ENCODE measurements around the gene CETN1.

The CETN1 gene

DNA sequence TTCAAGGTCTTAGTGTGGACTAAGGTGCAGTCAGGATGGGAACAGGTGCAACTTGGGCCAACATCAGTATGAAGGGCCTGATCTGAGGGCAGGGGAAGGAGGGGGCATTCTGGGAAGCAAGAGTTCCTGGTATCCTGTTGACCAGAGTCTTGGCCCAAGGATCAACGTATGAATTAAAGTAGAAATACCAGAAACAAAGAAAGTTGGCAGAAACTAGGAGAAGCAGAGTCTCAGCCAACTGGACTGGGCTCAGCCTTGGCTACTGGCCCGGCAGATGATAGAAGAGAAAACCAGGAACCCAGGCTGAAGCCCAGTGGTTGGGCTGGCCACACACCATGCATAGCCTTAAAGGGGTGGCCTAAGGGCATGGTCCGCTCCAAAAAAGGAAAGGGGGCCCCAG is 2.3 kb downstream of the CETN1 start:
- no peak overlapping the region for H3K27ac ChIP-seq (ENCODE audit: extremely low read depth, low read depth, low read length)
- H3K4me1 ChIP-seq (ENCODE audit: control insufficient read depth, insufficient read depth, low read length), result no peaks in the 10 kb centered on the region
- TF ChIP-seq BCL11A (tag by site-specific recombination; IDR thresholded peaks at IDR 0.05; ENCODE audit: low read depth) (no peak), ZNF585B (tag by site-specific recombination; IDR thresholded peaks at IDR 0.05) (no peak), ZNF362 (tag by site-specific recombination; IDR thresholded peaks at IDR 0.05) (no peak), SP2 (tag by site-specific recombination; IDR thresholded peaks at IDR 0.05) (no peak), KLF16 (tag by site-specific recombination; IDR thresholded peaks at IDR 0.05) (no peak), ZNF521 (tag by site-specific recombination; IDR thresholded peaks at IDR 0.05) (no peak)
- H3K9me3 ChIP-seq (ENCODE audit: control insufficient read depth, insufficient read depth, low read depth, low read length), result no peaks in the 10 kb centered on the region
- no peak overlapping the region for H3K4me3 ChIP-seq (ENCODE audit: low read depth, low read length)
- CTCF ChIA-PET, result interaction anchor here (1.4 kb wide), 1 partner anchor 86 kb away, joined by 3 read pairs; no protein-coding TSS in a partner anchor
- POLR2A ChIA-PET, result no interaction called here
- H3K36me3 ChIP-seq (ENCODE audit: control insufficient read depth in 2 of 2, insufficient read depth in 1 of 2, low read length in 2 of 2), result no peaks in the 10 kb centered on the region

GRCh38 chr18:595068-595467 is 14.9 kb downstream of the CETN1 start:
- H3K36me3 ChIP-seq (ENCODE audit: control insufficient read depth in 2 of 2, insufficient read depth in 1 of 2, low read length in 2 of 2), result no peaks in the 10 kb centered on the region
- H3K27ac ChIP-seq (ENCODE audit: extremely low read depth, low read depth, low read length), result no peak overlapping the region
- H3K4me1 ChIP-seq (ENCODE audit: control insufficient read depth, insufficient read depth, low read length), result peaks cover 8% of the 10 kb centered on the region
- ChIA-PET POLR2A (no interaction called here), CTCF (interaction anchor here (1.3 to 2.0 kb wide), 2 partner anchors 96 to 235 kb away, joined by 3 to 5 read pairs; no protein-coding TSS in a partner anchor)
- no peak overlapping the region for H3K4me3 ChIP-seq (ENCODE audit: low read depth, low read length)
- TF ChIP-seq, protein P1, sequence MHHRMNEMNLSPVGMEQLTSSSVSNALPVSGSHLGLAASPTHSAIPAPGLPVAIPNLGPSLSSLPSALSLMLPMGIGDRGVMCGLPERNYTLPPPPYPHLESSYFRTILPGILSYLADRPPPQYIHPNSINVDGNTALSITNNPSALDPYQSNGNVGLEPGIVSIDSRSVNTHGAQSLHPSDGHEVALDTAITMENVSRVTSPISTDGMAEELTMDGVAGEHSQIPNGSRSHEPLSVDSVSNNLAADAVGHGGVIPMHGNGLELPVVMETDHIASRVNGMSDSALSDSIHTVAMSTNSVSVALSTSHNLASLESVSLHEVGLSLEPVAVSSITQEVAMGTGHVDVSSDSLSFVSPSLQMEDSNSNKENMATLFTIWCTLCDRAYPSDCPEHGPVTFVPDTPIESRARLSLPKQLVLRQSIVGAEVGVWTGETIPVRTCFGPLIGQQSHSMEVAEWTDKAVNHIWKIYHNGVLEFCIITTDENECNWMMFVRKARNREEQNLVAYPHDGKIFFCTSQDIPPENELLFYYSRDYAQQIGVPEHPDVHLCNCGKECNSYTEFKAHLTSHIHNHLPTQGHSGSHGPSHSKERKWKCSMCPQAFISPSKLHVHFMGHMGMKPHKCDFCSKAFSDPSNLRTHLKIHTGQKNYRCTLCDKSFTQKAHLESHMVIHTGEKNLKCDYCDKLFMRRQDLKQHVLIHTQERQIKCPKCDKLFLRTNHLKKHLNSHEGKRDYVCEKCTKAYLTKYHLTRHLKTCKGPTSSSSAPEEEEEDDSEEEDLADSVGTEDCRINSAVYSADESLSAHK (tag by site-specific recombination; IDR thresholded peaks at IDR 0.05), result no peak
- TF ChIP-seq, protein P2, sequence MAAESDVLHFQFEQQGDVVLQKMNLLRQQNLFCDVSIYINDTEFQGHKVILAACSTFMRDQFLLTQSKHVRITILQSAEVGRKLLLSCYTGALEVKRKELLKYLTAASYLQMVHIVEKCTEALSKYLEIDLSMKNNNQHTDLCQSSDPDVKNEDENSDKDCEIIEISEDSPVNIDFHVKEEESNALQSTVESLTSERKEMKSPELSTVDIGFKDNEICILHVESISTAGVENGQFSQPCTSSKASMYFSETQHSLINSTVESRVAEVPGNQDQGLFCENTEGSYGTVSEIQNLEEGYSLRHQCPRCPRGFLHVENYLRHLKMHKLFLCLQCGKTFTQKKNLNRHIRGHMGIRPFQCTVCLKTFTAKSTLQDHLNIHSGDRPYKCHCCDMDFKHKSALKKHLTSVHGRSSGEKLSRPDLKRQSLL (tag by site-specific recombination; IDR thresholded peaks at IDR 0.05), result no peak
- no peaks in the 10 kb centered on the region for H3K9me3 ChIP-seq (ENCODE audit: control insufficient read depth, insufficient read depth, low read depth, low read length)

GRCh38 chr18:595571-595970 is 15.4 kb downstream of the CETN1 start:
- CTCF ChIA-PET, result interaction anchor here (1.3 to 2.0 kb wide), 2 partner anchors 96 to 235 kb away, joined by 3 to 5 read pairs; no protein-coding TSS in a partner anchor
- POLR2A ChIA-PET, result no interaction called here
- Histone ChIP-seq H3K4me1 (ENCODE audit: control insufficient read depth, insufficient read depth, low read length) (peaks cover 13% of the 10 kb centered on the region), H3K9me3 (ENCODE audit: control insufficient read depth, insufficient read depth, low read depth, low read length) (no peaks in the 10 kb centered on the region), H3K4me3 (ENCODE audit: low read depth, low read length) (no peak overlapping the region), H3K27ac (ENCODE audit: extremely low read depth, low read depth, low read length) (no peak overlapping the region), H3K36me3 (ENCODE audit: control insufficient read depth in 2 of 2, insufficient read depth in 1 of 2, low read length in 2 of 2) (no peaks in the 10 kb centered on the region)
- TF ChIP-seq ZNF658 (tag by site-specific recombination; IDR thresholded peaks at IDR 0.05), result no peak
- no peak for TF ChIP-seq ZNF776 (tag by site-specific recombination; IDR thresholded peaks at IDR 0.05; ENCODE audit: borderline replicate concordance)
- no peak for TF ChIP-seq ZFP69B (tag by site-specific recombination; IDR thresholded peaks at IDR 0.05)
- TF ChIP-seq, protein P3, sequence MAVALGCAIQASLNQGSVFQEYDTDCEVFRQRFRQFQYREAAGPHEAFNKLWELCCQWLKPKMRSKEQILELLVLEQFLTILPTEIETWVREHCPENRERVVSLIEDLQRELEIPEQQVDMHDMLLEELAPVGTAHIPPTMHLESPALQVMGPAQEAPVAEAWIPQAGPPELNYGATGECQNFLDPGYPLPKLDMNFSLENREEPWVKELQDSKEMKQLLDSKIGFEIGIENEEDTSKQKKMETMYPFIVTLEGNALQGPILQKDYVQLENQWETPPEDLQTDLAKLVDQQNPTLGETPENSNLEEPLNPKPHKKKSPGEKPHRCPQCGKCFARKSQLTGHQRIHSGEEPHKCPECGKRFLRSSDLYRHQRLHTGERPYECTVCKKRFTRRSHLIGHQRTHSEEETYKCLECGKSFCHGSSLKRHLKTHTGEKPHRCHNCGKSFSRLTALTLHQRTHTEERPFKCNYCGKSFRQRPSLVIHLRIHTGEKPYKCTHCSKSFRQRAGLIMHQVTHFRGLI (tag by site-specific recombination; IDR thresholded peaks at IDR 0.05), result no peak
- no peak for TF ChIP-seq KLF9 (tag by site-specific recombination; IDR thresholded peaks at IDR 0.05; ENCODE audit: low read depth)
- TF ChIP-seq, protein P4, sequence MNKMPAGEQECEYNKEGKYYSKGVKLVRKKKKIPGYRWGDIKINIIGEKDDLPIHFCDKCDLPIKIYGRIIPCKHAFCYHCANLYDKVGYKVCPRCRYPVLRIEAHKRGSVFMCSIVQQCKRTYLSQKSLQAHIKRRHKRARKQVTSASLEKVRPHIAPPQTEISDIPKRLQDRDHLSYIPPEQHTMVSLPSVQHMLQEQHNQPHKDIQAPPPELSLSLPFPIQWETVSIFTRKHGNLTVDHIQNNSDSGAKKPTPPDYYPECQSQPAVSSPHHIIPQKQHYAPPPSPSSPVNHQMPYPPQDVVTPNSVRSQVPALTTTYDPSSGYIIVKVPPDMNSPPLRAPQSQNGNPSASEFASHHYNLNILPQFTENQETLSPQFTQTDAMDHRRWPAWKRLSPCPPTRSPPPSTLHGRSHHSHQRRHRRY (tag by site-specific recombination; IDR thresholded peaks at IDR 0.05), result no peak
- TF ChIP-seq ZNF837 (tag by site-specific recombination; IDR thresholded peaks at IDR 0.05), result no peak
- TF ChIP-seq ZNF664 (tag by site-specific recombination; IDR thresholded peaks at IDR 0.05), result no peak
- no peak for TF ChIP-seq GLIS1 (tag by site-specific recombination; IDR thresholded peaks at IDR 0.05)
- no peak for TF ChIP-seq AEBP2 (tag by site-specific recombination; IDR thresholded peaks at IDR 0.05; ENCODE audit: borderline replicate concordance)
- no peak for TF ChIP-seq ZNF76 (tag by site-specific recombination; IDR thresholded peaks at IDR 0.05; ENCODE audit: borderline replicate concordance, low read depth)
- TF ChIP-seq ZNF280C (tag by site-specific recombination; IDR thresholded peaks at IDR 0.05), result no peak
